H9 (cell line): ENCODE measurements around the gene EME1. TPM values are rescaled to one million over a fixed set of nuclear protein-coding genes. Genes with fewer than 3 reads are reported as not detected.

Experiments used
- DNase-seq: peaks from one replicate; pipeline ENCODE4 v3.0.0-alpha.2; 2017
- H2AFZ ChIP-seq: one replicate; pipeline ENCODE4 v1.6.1; 2013; ENCODE audit warnings: mild to moderate bottlenecking, low read length, control low read depth, moderate library complexity
- H2AK5ac ChIP-seq: 2 replicates; pipeline ENCODE4 v1.6.1; 2013; ENCODE audit warnings: low read length, control low read depth, mixed read lengths; ENCODE audit not compliant: insufficient read length
- H2BK120ac ChIP-seq: one replicate; pipeline ENCODE4 v1.6.1; 2013; ENCODE audit warnings: low read depth, mild to moderate bottlenecking, low read length, control low read depth, inconsistent platforms; ENCODE audit not compliant: poor library complexity, severe bottlenecking
- H2BK12ac ChIP-seq: 2 replicates; pipeline ENCODE4 v1.6.1; 2013; ENCODE audit warnings: low read length, control low read depth, mixed read lengths, low read depth; ENCODE audit not compliant: insufficient read length
- H2BK15ac ChIP-seq: 2 replicates; pipeline ENCODE4 v1.6.1; 2013; ENCODE audit warnings: low read depth, low read length, control low read depth
- H2BK20ac ChIP-seq: one replicate; pipeline ENCODE4 v1.6.1; 2013; ENCODE audit warnings: low read depth, mild to moderate bottlenecking, low read length, control low read depth, inconsistent platforms; ENCODE audit not compliant: poor library complexity, severe bottlenecking
- H2BK5ac ChIP-seq: 2 replicates; pipeline ENCODE4 v1.6.1; 2013; ENCODE audit warnings: low read length, control low read depth, mixed read lengths; ENCODE audit not compliant: insufficient read length
- H3K14ac ChIP-seq: 2 replicates; pipeline ENCODE4 v1.6.1; 2013; ENCODE audit warnings: low read length, control low read depth; ENCODE audit not compliant: insufficient read depth
- H3K18ac ChIP-seq: 2 replicates; pipeline ENCODE4 v1.6.1; 2013; ENCODE audit warnings: low read depth, mild to moderate bottlenecking, mixed read lengths, low read length, control low read depth; ENCODE audit not compliant: insufficient read length
- H3K23ac ChIP-seq: 2 replicates; pipeline ENCODE4 v1.6.1; 2013; ENCODE audit warnings: low read length, control low read depth, mixed read lengths, low read depth; ENCODE audit not compliant: insufficient read length
- H3K23me2 ChIP-seq: 2 replicates; pipeline ENCODE4 v1.6.1; 2013; ENCODE audit warnings: low read depth, mild to moderate bottlenecking, mixed read lengths, low read length, control low read depth; ENCODE audit not compliant: insufficient read length, poor library complexity, severe bottlenecking
- H3K27ac ChIP-seq: 2 replicates; pipeline ENCODE4 v1.5.1; 2013; ENCODE audit warnings: low read length, control low read depth, mixed read lengths, low read depth; ENCODE audit not compliant: insufficient read length
- H3K27me3 ChIP-seq: 2 replicates; pipeline ENCODE4 v1.6.1; 2013; ENCODE audit warnings: low read length, control low read depth, inconsistent platforms; ENCODE audit not compliant: insufficient read depth
- H3K4ac ChIP-seq: 2 replicates; pipeline ENCODE4 v1.6.1; 2013; ENCODE audit warnings: low read depth, mild to moderate bottlenecking, control low read depth, inconsistent platforms, low read length, moderate library complexity
- H3K4me1 ChIP-seq: 2 replicates; pipeline ENCODE4 v1.6.1; 2013; ENCODE audit warnings: low read length, control low read depth, inconsistent platforms; ENCODE audit not compliant: insufficient read depth
- H3K4me2 ChIP-seq: 2 replicates; pipeline ENCODE4 v1.6.1; 2013; ENCODE audit warnings: low read length, control low read depth, mixed read lengths; ENCODE audit not compliant: insufficient read length, insufficient read depth
- H3K56ac ChIP-seq: 2 replicates; pipeline ENCODE4 v1.6.1; 2013; ENCODE audit warnings: low read depth, mild to moderate bottlenecking, mixed read lengths, low read length, control low read depth; ENCODE audit not compliant: insufficient read length
- H3K79me1 ChIP-seq: 2 replicates; pipeline ENCODE4 v1.6.1; 2013; ENCODE audit warnings: low read depth, mild to moderate bottlenecking, moderate library complexity, low read length, control low read depth, inconsistent platforms; ENCODE audit not compliant: insufficient read depth, poor library complexity, severe bottlenecking
- H3K79me2 ChIP-seq: 2 replicates; pipeline ENCODE4 v1.6.1; 2013; ENCODE audit warnings: low read length, control low read depth, inconsistent platforms; ENCODE audit not compliant: insufficient read depth
- H3K9ac ChIP-seq: 2 replicates; pipeline ENCODE4 v1.6.1; 2013; ENCODE audit warnings: low read length, control low read depth, mixed read lengths; ENCODE audit not compliant: insufficient read length; ENCODE audit errors: extremely low read depth
- H3K9me3 ChIP-seq: one replicate; pipeline ENCODE4 v1.6.1; 2013; ENCODE audit warnings: low read depth, low read length, inconsistent platforms; ENCODE audit not compliant: control insufficient read depth
- H3T11ph ChIP-seq: one replicate; pipeline ENCODE4 v1.6.1; 2013; ENCODE audit warnings: mild to moderate bottlenecking, low read length, control low read depth, inconsistent platforms
- H4K20me1 ChIP-seq: one replicate; pipeline ENCODE4 v1.6.1; 2013; ENCODE audit not compliant: control insufficient read depth, insufficient read length, insufficient read depth
- H4K5ac ChIP-seq: 2 replicates; pipeline ENCODE4 v1.6.1; 2013; ENCODE audit warnings: low read depth, mild to moderate bottlenecking, mixed read lengths, low read length, control low read depth; ENCODE audit not compliant: insufficient read length
- H4K8ac ChIP-seq: replicated peaks from 2 replicates; pipeline ENCODE4 v1.6.1; 2013; ENCODE audit warnings: low read length, control low read depth, mixed read lengths, low read depth; ENCODE audit not compliant: insufficient read length
- H4K91ac ChIP-seq: 2 replicates; pipeline ENCODE4 v1.6.1; 2013; ENCODE audit warnings: low read depth, mild to moderate bottlenecking, moderate library complexity, mixed read lengths, low read length, control low read depth; ENCODE audit not compliant: insufficient read length
- H3K27ac Mint-ChIP-seq, 3 experiments: 2 replicates in 2 of 3; 3 replicates in 1 of 3; pipeline ENCODE4 v1.8.0; 2020 to 2021; ENCODE audit warnings: mixed read lengths in 3 of 3, mild to moderate bottlenecking in 1 of 3, moderate library complexity in 1 of 3
- H3K27me3 Mint-ChIP-seq: 2 replicates; pipeline ENCODE4 v1.8.0; 2021; ENCODE audit warnings: low read depth, mild to moderate bottlenecking, moderate library complexity, mixed read lengths
- H3K36me3 Mint-ChIP-seq, 3 experiments: 2 replicates in 2 of 3; 3 replicates in 1 of 3; pipeline ENCODE4 v1.8.0; 2020 to 2021; ENCODE audit warnings: low read depth in 3 of 3, mixed read lengths in 3 of 3; ENCODE audit not compliant: insufficient read depth in 1 of 3
- H3K4me1 Mint-ChIP-seq, 2 experiments: 2 replicates each; pipeline ENCODE4 v1.8.0; 2020; ENCODE audit warnings: mixed read lengths in 2 of 2
- H3K4me3 Mint-ChIP-seq, 2 experiments: 2 replicates in 1 of 2; 3 replicates in 1 of 2; pipeline ENCODE4 v1.8.0; 2020 to 2021; ENCODE audit warnings: mild to moderate bottlenecking in 2 of 2, mixed read lengths in 2 of 2, moderate library complexity in 1 of 2
- H3K9me3 Mint-ChIP-seq, 2 experiments: 2 replicates in 1 of 2; 3 replicates in 1 of 2; pipeline ENCODE4 v1.8.0; 2020; ENCODE audit warnings: mild to moderate bottlenecking in 2 of 2, mixed read lengths in 2 of 2, moderate library complexity in 1 of 2
- CTCF ChIP-seq: fragments of 200-600 bp; sonication (generic); conservative IDR thresholded peaks from 3 replicates; pipeline ENCODE4 v1.8.0; 2021; ENCODE audit warnings: antibody characterized with exemption, mild to moderate bottlenecking
- WGBS: extraction: QIAGEN DNeasy Blood & Tissue Kit; methylation state at CpG from one replicate; pipeline ENCODE4 v1.1.7; 2013; ENCODE audit warnings: missing lambda C conversion rate, low lambda C conversion rate, mixed read lengths; ENCODE audit not compliant: insufficient read length; ENCODE audit errors: extremely low coverage; 5-methylcytosine and 5-hydroxymethylcytosine counted together
- total RNA-seq: library from RNA; stranded (reverse); gene quantifications from 2 replicates; pipeline ENCODE4 v1.2.1, GENCODE V29; 2021

The EME1 gene
- total RNA-seq, 1 experiment from 2014 or later = 15.1 TPM

- Histone ChIP-seq H3K23me2 (no peaks in the 10 kb centered on the region), H3K56ac (no peak overlapping the region), H3K9ac (no peak overlapping the region), H4K8ac (no peak overlapping the region), H2BK15ac (no peak overlapping the region), H3K14ac (no peak overlapping the region), H2BK120ac (no peak overlapping the region), H3K18ac (no peak overlapping the region), H4K20me1 (no peaks in the 10 kb centered on the region), H3K27ac (no peak overlapping the region), H3K79me2 (no peaks in the 10 kb centered on the region), H4K91ac (no peak overlapping the region), H3K23ac (no peak overlapping the region), H3T11ph (no peak overlapping the region), H2BK20ac (no peak overlapping the region), H2BK5ac (no peak overlapping the region), H3K27me3 (no peaks in the 10 kb centered on the region), H3K79me1 (no peaks in the 10 kb centered on the region), H3K4ac (no peak overlapping the region), H2BK12ac (no peak overlapping the region), H2AFZ (no peak overlapping the region), H3K4me2 (no peak overlapping the region), H3K4me1 (no peaks in the 10 kb centered on the region; the same call in 1 of the 2 replicates), H4K5ac (no peak overlapping the region), H2AK5ac (no peak overlapping the region), H3K9me3 (no peaks in the 10 kb centered on the region)
- no peak overlapping the region for H3K4me3 Mint-ChIP-seq
- H3K27me3 Mint-ChIP-seq = no peaks in the 10 kb centered on the region; the same call in 1 of the 2 replicates
- TF ChIP-seq CTCF = no peak
- DNase-seq = no peak
- H3K36me3 Mint-ChIP-seq = peaks cover 17 to 54% (median 48%) of the 10 kb centered on the region in 3 experiments; a peak in 6 of 7 replicates
- peaks cover 12 to 14% of the 10 kb centered on the region in 2 experiments for H3K4me1 Mint-ChIP-seq
- WGBS = no CpG with 5 or more reads among the region's 17 CpGs
- no peaks in the 10 kb centered on the region for H3K9me3 Mint-ChIP-seq
- no peak overlapping the region for H3K27ac Mint-ChIP-seq
These were observed 14.9 kb upstream of the EME1 start for GRCh38 chr17:50358177-50358576.
